DOHH2 (cell line): ENCODE results near the gene MMP14.

ENCODE experiments used
- H3F3A ChIP-seq: fragments of 200-600 bp; sonication (generic), shearing (Covaris generic); 2 replicates; pipeline ENCODE4 v1.6.0; 2016; ENCODE audit warnings: antibody characterized with exemption, mild to moderate bottlenecking; ENCODE audit not compliant: control insufficient read depth, insufficient read depth
- H3K27ac ChIP-seq: fragments of 200-600 bp; sonication (generic); 2 replicates; pipeline ENCODE4 v1.5.1; 2014; ENCODE audit warnings: low read depth, mild to moderate bottlenecking, low read length, moderate library complexity
- H3K27me3 ChIP-seq: fragments of 200-600 bp; sonication (generic); 2 replicates; pipeline ENCODE4 v1.6.1; 2014; ENCODE audit warnings: mild to moderate bottlenecking, low read length, mixed read lengths; ENCODE audit not compliant: control insufficient read depth
- H3K36me3 ChIP-seq: fragments of 200-600 bp; sonication (generic); 2 replicates; pipeline ENCODE4 v1.6.1; 2014; ENCODE audit warnings: mild to moderate bottlenecking, low read length, moderate library complexity, mixed read lengths; ENCODE audit not compliant: control insufficient read depth
- H3K4me1 ChIP-seq: fragments of 200-600 bp; sonication (generic); 2 replicates; pipeline ENCODE4 v1.6.1; 2014; ENCODE audit warnings: mild to moderate bottlenecking, low read length, mixed read lengths; ENCODE audit not compliant: control insufficient read depth
- H3K4me2 ChIP-seq: fragments of 200-600 bp; sonication (generic); 2 replicates; pipeline ENCODE4 v1.6.0; 2014; ENCODE audit warnings: mild to moderate bottlenecking, low read length, moderate library complexity
- H3K4me3 ChIP-seq: fragments of 200-600 bp; sonication (generic); 2 replicates; pipeline ENCODE4 v1.5.1; 2014; ENCODE audit warnings: mild to moderate bottlenecking, low read length, mixed read lengths
- H3K79me2 ChIP-seq: fragments of 200-600 bp; sonication (generic); 2 replicates; pipeline ENCODE4 v1.6.1; 2014; ENCODE audit warnings: mild to moderate bottlenecking, low read length, mixed read lengths; ENCODE audit not compliant: control insufficient read depth
- H3K9me2 ChIP-seq: fragments of 200-600 bp; sonication (generic); replicated peaks from 2 replicates; pipeline ENCODE4 v1.6.1; 2014; ENCODE audit warnings: mild to moderate bottlenecking, low read length, mixed read lengths; ENCODE audit not compliant: control insufficient read depth
- H3K9me3 ChIP-seq: fragments of 200-600 bp; sonication (generic); 2 replicates; pipeline ENCODE4 v1.6.1; 2014; ENCODE audit warnings: antibody characterized with exemption, low read length, mixed read lengths; ENCODE audit not compliant: control insufficient read depth, insufficient read depth
- H4K20me1 ChIP-seq: fragments of 200-600 bp; sonication (generic); 2 replicates; pipeline ENCODE4 v1.6.0; 2014; ENCODE audit warnings: low read depth, mild to moderate bottlenecking, antibody characterized with exemption, low read length, moderate library complexity; ENCODE audit not compliant: control insufficient read depth, insufficient read depth
- EZH2phosphoT487 ChIP-seq: fragments of 200-600 bp; sonication (generic); IDR thresholded peaks from 2 replicates; pipeline ENCODE4 v1.6.1; 2017; ENCODE audit warnings: borderline replicate concordance, mild to moderate bottlenecking, antibody characterized with exemption, low read length, moderate library complexity, mixed read lengths
- TF ChIP-seq, protein P1 (sequence below): fragments of 200-600 bp; sonication (generic); IDR thresholded peaks from one replicate; pipeline ENCODE4 v1.5.1; 2014; ENCODE audit warnings: antibody characterized with exemption, mild to moderate bottlenecking, low read depth, low read length; ENCODE audit not compliant: poor library complexity, severe bottlenecking

Gene MMP14

DNA sequence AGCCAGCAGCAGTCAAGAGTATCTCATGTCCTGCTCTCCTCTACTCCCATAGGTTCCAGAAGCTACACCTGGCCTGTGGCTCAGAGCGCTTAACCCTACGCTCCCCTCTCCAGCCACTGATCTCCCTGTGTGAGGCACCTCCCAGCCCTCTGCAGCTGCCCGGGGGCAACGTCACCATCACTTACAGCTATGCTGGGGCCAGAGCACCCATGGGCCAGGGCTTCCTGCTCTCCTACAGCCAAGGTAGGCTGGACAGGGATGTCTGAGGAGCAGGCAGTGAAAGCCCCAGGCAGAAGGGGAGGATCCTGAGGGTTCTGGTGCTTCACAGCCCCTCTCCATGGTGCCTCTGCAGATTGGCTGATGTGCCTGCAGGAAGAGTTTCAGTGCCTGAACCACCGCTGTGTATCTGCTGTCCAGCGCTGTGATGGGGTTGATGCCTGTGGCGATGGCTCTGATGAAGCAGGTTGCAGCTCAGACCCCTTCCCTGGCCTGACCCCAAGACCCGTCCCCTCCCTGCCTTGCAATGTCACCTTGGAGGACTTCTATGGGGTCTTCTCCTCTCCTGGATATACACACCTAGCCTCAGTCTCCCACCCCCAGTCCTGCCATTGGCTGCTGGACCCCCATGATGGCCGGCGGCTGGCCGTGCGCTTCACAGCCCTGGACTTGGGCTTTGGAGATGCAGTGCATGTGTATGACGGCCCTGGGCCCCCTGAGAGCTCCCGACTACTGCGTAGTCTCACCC, 38.8 kb downstream of the MMP14 start:
- Histone ChIP-seq H3K27me3 (no peaks in the 10 kb centered on the region), H3K27ac (no peak overlapping the region), H3K4me3 (no peak overlapping the region), H3K79me2 (peaks cover 21% of the 10 kb centered on the region), H3K4me2 (no peak overlapping the region), H3K9me3 (no peaks in the 10 kb centered on the region), H3K4me1 (peaks cover 24% of the 10 kb centered on the region), H3K36me3 (peaks cover 64% of the 10 kb centered on the region), H3K9me2 (no peaks in the 10 kb centered on the region), H3F3A (peaks cover 11% of the 10 kb centered on the region), H4K20me1 (peaks cover 6% of the 10 kb centered on the region)
- TF ChIP-seq, protein P1, sequence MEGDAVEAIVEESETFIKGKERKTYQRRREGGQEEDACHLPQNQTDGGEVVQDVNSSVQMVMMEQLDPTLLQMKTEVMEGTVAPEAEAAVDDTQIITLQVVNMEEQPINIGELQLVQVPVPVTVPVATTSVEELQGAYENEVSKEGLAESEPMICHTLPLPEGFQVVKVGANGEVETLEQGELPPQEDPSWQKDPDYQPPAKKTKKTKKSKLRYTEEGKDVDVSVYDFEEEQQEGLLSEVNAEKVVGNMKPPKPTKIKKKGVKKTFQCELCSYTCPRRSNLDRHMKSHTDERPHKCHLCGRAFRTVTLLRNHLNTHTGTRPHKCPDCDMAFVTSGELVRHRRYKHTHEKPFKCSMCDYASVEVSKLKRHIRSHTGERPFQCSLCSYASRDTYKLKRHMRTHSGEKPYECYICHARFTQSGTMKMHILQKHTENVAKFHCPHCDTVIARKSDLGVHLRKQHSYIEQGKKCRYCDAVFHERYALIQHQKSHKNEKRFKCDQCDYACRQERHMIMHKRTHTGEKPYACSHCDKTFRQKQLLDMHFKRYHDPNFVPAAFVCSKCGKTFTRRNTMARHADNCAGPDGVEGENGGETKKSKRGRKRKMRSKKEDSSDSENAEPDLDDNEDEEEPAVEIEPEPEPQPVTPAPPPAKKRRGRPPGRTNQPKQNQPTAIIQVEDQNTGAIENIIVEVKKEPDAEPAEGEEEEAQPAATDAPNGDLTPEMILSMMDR: no peak

DNA sequence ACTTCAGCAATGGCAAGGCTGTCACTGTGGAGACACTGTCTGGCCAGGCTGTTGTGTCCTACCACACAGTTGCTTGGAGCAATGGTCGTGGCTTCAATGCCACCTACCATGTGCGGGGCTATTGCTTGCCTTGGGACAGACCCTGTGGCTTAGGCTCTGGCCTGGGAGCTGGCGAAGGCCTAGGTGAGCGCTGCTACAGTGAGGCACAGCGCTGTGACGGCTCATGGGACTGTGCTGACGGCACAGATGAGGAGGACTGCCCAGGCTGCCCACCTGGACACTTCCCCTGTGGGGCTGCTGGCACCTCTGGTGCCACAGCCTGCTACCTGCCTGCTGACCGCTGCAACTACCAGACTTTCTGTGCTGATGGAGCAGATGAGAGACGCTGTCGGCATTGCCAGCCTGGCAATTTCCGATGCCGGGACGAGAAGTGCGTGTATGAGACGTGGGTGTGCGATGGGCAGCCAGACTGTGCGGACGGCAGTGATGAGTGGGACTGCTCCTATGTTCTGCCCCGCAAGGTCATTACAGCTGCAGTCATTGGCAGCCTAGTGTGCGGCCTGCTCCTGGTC, 39.4 kb downstream of the MMP14 start:
- Histone ChIP-seq H3K4me1 (peaks cover 17% of the 10 kb centered on the region), H3K9me2 (no peaks in the 10 kb centered on the region), H3K36me3 (peaks cover 64% of the 10 kb centered on the region), H3K79me2 (peaks cover 21% of the 10 kb centered on the region), H3K27me3 (no peaks in the 10 kb centered on the region), H3K27ac (no peak overlapping the region), H3K4me3 (no peak overlapping the region), H3K4me2 (no peak overlapping the region), H4K20me1 (peaks cover 6% of the 10 kb centered on the region), H3K9me3 (no peaks in the 10 kb centered on the region), H3F3A (peaks cover 6% of the 10 kb centered on the region)
- TF ChIP-seq, protein P1: no peak
- TF ChIP-seq EZH2phosphoT487: no peak

DNA sequence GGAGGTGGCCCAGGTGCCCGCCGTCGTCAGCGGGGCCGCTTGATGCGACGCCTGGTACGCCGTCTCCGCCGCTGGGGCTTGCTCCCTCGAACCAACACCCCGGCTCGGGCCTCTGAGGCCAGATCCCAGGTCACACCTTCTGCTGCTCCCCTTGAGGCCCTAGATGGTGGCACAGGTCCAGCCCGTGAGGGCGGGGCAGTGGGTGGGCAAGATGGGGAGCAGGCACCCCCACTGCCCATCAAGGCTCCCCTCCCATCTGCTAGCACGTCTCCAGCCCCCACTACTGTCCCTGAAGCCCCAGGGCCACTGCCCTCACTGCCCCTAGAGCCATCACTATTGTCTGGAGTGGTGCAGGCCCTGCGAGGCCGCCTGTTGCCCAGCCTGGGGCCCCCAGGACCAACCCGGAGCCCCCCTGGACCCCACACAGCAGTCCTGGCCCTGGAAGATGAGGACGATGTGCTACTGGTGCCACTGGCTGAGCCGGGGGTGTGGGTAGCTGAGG, 40.7 kb downstream of the MMP14 start:
- Histone ChIP-seq H3K27ac (no peak overlapping the region), H3K4me1 (peaks cover 17% of the 10 kb centered on the region), H3K9me2 (no peaks in the 10 kb centered on the region), H4K20me1 (peaks cover 6% of the 10 kb centered on the region), H3K79me2 (peaks cover 21% of the 10 kb centered on the region), H3K4me2 (no peak overlapping the region), H3K9me3 (no peaks in the 10 kb centered on the region), H3K27me3 (no peaks in the 10 kb centered on the region), H3K36me3 (peaks cover 62% of the 10 kb centered on the region), H3F3A (peaks cover 8% of the 10 kb centered on the region), H3K4me3 (no peak overlapping the region)
- TF ChIP-seq, protein P1: no peak
- no peak for TF ChIP-seq EZH2phosphoT487
